ENCODE measurements around the gene LHFPL3.

LHFPL3 gene

DNA sequence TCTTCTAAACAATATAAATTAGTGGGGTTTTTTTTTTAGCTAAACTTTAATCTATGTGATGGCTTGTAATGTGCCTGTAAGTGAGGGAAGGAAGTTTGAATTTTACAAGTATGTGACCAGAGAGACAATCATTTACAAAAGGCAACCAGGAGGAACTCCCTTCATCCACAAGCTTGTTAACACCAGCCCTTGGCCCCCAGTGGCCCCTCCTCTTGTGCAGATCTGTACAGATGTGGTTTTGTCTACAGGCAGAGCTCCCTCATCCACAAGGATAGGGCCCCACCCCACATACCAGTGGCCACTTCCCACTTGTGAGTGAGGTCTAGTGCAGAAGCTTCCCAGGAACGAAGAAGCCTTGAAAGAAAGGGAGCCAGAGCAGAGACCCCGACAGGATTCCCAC, 451.5 kb downstream of the LHFPL3 start:
- DNase-seq (ENCODE audit: insufficient read length, low spot score) (no peak), FAIRE-seq (no peak)
- TF ChIP-seq POLR2A (IDR thresholded peaks at IDR 0.05; ENCODE audit: low read depth, low read length), result no peak

DNA sequence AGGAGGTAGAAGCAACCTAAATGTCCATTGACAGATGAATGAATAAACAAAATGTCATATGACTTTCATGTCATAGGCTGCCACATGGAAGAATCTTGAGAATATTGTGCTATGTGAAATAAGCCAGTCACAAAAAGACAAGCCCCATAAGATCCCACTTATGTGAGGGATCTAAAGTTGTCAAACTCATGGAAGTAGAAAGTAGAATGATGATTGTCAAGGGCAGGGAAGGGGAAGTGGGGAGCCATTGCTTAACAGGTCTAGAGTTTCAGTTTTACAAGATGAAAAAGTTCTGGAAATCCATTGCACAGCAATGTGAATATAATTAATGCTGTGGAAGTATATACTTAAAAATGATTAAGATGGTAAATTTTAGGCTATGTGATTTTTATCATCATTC, 456.3 kb downstream of the LHFPL3 start:
- DNase-seq (ENCODE audit: insufficient read length, low spot score) (no peak), FAIRE-seq (no peak)
- no peak for TF ChIP-seq POLR2A (IDR thresholded peaks at IDR 0.05; ENCODE audit: low read depth, low read length)

DNA sequence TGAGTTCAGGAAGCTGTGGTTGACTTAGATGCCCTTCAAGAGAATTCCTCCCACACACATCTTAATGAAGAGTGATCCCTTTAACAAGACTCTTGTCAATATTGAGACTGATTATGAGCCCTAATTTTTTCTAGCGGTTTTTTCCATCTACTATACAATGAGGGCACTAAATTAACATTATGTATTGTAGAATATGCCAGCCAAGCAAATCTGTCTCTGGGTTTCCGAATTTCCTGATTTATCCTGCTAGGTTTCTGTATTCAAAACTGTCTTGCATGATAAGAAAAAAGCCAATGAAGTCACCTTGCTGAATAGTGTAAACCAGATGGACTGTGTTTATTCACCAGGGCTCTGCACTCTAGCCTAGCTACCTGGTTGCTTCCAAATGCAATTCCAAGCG, 461.4 kb downstream of the LHFPL3 start:
- DNase-seq (ENCODE audit: insufficient read length, low spot score) (no peak), FAIRE-seq (no peak)
- TF ChIP-seq POLR2A (IDR thresholded peaks at IDR 0.05; ENCODE audit: low read depth, low read length), result no peak

DNA sequence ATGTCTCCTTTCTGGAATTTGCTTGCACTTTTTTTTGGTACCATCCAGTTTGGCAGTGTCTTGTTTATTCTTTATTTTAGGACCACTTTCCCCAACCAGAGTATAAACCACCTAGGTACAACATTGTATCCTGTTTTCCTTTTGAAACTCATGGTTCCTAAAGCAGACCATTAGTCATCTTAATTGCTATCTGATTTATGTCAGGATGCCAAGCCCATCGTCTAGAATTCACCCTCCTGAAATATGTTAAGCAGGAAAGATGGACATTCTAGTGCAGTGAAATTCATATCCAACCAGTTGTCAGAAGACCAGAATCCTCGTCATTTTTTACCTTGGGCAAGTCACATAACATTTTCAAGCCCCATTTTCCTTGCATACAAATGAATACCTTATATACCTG, 462.0 kb downstream of the LHFPL3 start:
- no peak for DNase-seq (ENCODE audit: insufficient read length, low spot score)
- no peak for FAIRE-seq
- no peak for TF ChIP-seq POLR2A (IDR thresholded peaks at IDR 0.05; ENCODE audit: low read depth, low read length)

DNA sequence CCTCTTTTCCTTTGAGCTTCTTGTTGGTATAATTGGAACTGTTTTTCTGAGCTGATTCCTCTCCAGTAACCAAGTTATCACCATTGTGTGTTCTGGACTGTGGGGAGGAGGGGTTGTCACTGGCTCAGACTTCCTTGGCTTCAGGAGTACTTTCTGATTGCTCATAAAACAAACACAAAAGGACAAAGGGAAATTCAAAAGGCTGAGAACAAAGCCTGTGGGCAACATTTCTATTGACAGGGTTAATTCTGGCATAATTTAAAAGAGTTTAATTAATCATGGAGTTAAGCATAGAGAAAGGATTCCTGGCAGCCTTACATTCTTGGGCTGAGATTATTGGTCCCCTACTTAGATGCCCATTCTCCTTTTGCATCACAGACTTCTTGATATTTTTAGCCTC, 462.7 kb downstream of the LHFPL3 start:
- TF ChIP-seq POLR2A (IDR thresholded peaks at IDR 0.05; ENCODE audit: low read depth, low read length), result no peak
- FAIRE-seq (no peak), DNase-seq (ENCODE audit: insufficient read length, low spot score) (no peak)

DNA sequence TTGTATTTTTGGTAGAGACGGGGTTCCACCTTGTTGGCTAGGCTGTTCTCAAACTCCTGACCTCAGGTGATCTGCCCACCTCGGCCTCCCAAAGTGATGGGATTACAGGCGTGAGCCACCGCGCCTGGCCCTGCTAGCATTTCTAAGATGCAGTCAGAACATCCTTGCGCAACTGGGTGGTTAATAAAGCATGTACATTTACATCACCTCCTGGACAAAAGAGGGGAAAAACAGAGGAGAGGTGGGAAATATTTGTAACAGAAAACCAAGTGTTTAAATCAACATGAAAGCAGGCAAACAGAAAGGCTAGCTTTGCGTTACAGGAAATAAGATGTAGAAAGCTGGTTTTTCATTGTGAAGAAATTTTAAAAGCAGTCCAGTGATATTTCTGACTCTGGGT, 464.7 kb downstream of the LHFPL3 start:
- no peak for TF ChIP-seq POLR2A (IDR thresholded peaks at IDR 0.05; ENCODE audit: low read depth, low read length)
- FAIRE-seq, result no peak
- DNase-seq (ENCODE audit: insufficient read length, low spot score), result no peak

DNA sequence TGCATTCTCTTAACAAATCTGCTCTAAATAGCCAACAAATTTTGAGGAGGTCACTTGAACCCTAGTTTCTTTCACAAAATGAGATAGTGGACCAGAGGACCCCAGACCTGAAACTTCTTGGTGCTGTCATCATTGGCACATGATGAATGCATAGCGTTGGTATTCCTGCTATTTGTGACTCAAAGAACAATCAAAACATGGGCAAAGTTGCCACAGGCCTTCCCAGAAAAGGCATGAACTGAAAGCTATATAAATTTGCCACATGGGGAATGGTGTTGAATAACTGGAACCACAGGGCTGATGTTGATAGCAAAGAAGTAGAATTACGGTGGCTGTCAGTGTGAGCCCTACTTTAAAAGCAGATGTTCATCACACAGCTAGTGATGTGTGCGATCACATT, 465.8 kb downstream of the LHFPL3 start:
- TF ChIP-seq POLR2A (IDR thresholded peaks at IDR 0.05; ENCODE audit: low read depth, low read length), result no peak
- FAIRE-seq (no peak), DNase-seq (ENCODE audit: insufficient read length, low spot score) (no peak)

DNA sequence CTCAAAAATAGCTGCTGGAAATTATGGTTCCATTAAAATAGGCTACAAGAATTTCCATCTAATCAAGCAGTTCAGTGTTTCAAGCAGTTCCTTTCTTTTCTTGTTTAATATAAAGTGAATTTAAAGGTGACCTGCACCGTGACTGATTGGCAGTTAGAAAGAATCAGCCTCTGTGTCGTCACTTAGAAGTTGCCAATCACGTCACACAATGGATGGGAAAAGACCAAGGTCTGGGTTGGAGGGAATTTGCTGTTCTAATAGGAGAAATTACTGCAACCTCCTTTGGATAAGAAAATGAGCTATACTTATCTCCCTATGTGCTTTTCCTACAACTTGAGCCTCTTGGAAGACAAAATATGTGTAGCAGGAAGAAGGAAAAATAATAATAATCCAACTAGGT, 466.2 kb downstream of the LHFPL3 start:
- DNase-seq (ENCODE audit: insufficient read length, low spot score) (no peak), FAIRE-seq (no peak)
- no peak for TF ChIP-seq POLR2A (IDR thresholded peaks at IDR 0.05; ENCODE audit: low read depth, low read length)

DNA sequence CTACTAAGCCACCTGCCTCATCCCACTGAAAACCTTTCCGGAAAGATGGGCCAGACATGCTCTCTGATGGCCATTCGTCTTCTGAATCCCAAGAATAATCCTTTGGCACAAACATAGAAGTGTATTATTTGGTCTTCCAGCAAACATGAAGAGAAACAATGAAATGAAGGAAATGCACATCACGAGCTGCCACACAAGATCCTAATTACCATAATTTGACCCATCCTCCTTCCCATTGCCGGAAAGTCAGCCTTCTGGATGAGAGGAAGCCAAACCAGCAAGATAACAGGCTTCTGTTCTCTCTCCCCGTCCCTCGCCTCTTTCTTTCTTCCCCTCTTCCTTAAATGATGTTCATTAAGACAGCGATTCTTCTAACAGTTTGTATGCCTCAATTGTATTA, 466.7 kb downstream of the LHFPL3 start:
- FAIRE-seq, result no peak
- TF ChIP-seq POLR2A (IDR thresholded peaks at IDR 0.05; ENCODE audit: low read depth, low read length), result no peak
- DNase-seq (ENCODE audit: insufficient read length, low spot score), result no peak

DNA sequence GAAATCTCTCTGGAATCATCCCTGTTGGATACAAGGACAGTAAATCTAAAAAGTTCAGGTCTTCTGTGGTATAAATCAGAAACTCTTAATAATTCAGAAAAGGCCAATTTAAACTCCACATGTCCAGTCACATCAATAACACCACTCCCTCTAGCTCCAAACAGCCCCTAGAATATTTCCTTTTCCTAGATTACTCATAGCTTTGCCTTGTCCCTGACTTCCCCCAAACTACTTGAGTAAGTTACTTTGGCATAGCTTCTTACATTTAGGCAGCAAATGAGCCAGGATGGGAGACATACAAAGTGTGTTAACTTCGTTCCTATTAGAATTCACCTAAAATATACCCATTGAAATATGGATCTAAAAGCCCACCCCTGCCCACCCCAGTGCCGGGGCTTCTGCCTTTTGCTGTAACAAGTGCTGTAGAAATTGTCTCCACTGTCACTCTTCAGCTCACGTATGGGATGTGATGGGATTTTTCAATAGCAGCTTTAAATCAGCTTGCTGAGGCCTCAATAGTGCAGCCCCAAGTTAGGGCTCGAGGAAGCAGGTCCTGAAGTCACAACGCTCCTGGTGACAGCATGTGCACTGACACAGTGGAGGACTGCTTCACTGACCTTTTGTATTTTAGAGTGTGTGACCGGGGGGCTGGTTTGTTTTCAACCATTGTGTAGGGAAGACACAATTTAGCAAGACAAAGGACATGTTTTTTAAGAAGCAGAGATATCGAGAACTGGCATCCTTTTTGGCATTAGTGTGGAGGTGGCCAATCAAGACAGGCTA, 467.4 kb downstream of the LHFPL3 start:
- DNase-seq (ENCODE audit: insufficient read length, low spot score) (no peak), FAIRE-seq (no peak)
- TF ChIP-seq POLR2A (IDR thresholded peaks at IDR 0.05; ENCODE audit: low read depth, low read length), result no peak

DNA sequence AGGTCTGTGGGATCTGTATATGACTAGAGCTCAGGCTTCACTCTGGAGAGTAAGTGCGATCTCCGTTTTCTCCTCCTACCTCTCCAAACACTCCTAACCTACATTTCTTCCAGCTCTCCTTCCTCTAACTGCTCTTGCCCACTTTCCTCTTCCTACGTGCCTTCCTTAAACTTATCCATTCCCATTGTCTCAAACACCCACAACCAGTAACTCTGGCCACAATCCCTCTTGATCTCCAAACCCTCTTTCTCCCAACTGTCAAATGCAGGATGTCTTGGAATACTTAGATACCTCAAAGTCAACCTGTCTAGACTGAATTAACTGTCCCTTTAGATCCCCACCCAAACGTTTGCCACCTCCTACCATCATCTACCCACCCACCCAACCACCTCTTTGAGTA, 471.9 kb downstream of the LHFPL3 start:
- FAIRE-seq (no peak), DNase-seq (ENCODE audit: insufficient read length, low spot score) (no peak)
- no peak for TF ChIP-seq POLR2A (IDR thresholded peaks at IDR 0.05; ENCODE audit: low read depth, low read length)

DNA sequence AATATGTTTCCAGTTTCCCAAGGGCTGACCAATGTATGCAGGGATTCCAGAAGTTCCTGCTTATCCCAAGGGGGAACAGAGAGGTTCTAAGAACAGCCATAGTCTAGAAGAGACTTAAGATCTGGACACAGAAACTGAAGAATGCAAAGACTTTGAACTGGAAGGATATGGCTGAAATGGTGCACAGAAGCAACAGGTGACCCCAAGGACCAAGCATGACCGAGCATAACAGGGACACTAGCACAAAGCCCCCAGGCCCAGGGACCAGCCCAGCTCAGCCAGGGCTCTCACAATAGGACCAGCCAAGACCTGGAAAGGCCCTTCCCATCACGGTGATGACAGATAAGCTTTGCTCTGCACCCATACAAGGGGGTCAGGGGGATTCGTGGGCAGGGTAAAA, 472.6 kb downstream of the LHFPL3 start:
- DNase-seq (ENCODE audit: insufficient read length, low spot score) (no peak), FAIRE-seq (no peak)
- TF ChIP-seq POLR2A (IDR thresholded peaks at IDR 0.05; ENCODE audit: low read depth, low read length), result no peak

DNA sequence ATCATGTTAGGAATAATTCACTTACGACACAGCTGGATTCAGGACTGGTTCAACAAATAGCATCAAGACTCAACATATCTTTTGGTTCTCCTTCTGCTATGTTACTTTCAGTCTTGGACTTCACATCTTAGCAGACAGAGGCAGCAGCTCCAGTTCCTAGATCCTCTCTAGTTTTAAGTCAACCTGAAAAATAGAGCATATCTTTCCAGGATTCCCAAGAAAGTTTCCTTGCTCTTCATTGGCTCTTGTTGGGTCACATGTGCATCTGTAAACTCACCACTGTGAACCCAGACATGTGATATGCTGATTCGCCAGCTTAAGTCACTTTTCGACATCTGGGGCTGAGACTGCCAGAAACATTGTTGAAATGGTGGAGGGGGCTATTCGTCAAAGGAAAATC, 475.5 kb downstream of the LHFPL3 start:
- DNase-seq (ENCODE audit: insufficient read length, low spot score) (no peak), FAIRE-seq (no peak)
- no peak for TF ChIP-seq POLR2A (IDR thresholded peaks at IDR 0.05; ENCODE audit: low read depth, low read length)

DNA sequence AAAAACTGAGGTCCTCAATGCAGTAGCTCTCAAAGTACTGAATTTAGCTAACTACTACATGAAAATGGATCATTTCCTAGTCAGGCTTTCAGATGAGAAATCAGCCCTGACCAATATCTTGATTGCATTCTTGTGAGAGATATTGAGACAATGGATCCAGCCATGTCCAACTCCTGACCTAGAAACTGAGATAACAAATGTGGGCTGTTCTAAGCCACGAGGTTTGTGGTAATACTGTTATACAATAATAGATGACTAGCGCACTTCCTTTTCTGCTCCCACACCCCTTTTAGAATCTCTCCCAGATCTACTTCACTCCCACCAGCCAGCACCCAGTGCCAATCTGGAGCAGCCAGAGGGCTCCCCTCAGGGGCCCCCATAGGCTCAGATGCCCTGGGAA, 476.3 kb downstream of the LHFPL3 start:
- no peak for DNase-seq (ENCODE audit: insufficient read length, low spot score)
- no peak for FAIRE-seq
- TF ChIP-seq POLR2A (IDR thresholded peaks at IDR 0.05; ENCODE audit: low read depth, low read length), result no peak

DNA sequence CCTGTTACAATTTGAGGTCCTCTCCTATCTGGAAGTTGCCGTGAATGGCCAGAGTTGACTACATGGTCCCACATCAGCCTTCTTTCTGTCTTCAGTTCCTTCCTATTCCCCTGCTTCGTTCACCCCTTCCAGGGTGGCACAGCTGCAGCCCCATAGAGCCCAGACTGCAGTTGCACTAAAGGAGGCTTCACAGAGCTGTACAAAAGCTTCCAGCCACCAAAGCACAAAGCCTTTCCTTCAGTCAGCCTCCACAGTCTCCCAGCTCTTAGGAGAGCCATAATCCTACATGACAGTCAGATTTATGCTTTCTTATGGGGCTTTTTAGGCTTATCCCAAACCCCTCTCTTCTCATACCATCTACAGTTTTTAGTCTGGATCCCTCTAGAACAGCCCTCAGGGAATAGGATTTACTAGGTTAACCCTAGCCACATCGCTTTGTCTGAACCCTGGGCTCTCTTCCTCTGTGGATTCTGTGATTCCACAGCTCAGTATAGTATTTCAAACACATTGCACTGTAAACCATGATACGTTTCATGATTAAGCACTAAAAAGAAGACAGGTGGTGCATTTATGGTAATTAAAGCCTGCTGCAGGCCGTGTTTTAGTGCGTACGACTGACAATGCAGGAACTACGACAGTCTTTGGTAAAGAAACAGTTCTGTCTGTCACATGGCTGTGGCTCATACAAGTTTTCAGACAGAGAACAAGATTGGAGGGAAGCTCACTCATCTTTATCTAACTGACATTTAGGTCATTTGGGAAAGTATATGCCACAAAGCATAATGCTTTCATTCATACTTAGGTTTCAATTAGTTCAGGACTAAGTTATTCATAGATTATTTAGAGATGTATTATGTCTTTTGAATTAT, 477.3 kb downstream of the LHFPL3 start:
- FAIRE-seq (no peak), DNase-seq (ENCODE audit: insufficient read length, low spot score) (no peak)
- no peak for TF ChIP-seq POLR2A (IDR thresholded peaks at IDR 0.05; ENCODE audit: low read depth, low read length)

All from H54 (cell line).